CD4-positive, alpha-beta T cell treated with Interleukin-4 for 1 hour (primary cell): Measurements from ENCODE around the gene SETD7.

Source experiments
- DNase-seq, 2 donors: peaks; one replicate each; pipeline ENCODE4 v3.0.0-alpha.2; 2020 to 2022

The SETD7 gene

DNA sequence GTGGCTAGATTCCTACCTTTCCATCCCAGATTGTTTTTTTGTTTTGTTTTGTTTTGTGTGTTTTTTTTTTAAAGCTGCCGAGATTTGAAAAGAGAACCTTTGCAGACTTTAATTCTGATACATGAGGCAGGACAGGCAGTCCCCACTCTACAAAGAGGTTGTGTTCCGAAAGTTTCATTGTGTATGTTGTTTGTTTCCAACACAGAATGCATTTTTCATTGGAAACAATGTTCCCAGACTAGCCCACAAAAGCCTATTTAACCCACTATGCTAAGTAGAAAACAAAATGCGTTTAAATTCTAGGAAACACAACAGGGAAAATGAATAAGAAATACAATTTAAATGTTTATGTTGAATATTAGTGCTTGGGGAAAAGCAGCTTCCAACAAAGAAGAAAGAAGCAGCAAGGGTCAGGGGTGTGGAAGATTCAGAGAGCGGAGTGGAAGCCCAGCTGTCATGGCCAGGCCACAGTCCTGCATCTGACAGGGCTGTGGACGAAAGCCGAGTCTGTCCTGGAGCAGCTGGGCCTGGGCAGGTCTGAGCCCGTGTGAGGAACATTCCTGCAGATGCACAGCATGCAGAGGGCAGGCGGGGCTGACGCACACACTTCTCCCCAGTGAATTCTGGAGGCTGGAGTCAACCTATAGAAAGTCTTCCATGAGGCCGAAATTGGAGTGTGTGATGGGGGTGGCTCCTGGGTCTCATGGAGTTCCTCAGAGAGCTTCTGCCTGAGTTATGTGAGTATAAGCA, 12.4 kb upstream of the SETD7 start:
- no peak for DNase-seq

DNA sequence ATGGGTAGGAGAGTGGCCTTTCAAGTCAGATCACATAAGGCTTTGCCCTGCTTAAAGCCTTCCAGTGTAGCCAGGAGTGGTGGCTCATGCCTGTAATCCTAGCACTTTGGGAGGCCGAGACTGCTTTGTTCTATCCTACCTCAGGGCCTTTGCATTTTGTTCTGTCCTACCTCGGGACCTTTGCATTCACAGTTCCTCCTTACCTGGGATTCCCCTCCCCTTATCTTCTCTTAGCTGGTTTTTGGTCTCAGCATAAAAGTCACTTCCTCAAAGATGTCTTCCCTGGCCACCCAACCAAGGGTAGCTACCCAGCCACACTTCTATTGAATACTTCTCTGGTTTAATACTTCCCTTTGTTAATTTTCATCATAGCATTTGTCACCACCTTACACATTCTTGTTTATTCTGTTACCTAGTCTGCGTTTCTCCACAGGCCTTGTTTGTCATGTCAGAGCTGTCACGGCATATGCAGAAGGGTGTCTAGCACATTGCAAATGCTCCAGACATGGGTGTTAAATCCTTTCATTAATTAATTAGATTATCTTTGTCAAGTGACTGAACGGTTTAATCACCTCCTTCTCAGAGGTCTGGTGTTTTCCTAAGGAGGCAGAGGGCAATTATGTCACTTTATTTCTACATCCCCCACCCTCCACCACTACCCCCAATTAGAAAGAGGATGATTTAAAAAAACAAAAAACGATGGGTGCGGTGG, 11.3 kb upstream of the SETD7 start:
- no peak for DNase-seq

DNA sequence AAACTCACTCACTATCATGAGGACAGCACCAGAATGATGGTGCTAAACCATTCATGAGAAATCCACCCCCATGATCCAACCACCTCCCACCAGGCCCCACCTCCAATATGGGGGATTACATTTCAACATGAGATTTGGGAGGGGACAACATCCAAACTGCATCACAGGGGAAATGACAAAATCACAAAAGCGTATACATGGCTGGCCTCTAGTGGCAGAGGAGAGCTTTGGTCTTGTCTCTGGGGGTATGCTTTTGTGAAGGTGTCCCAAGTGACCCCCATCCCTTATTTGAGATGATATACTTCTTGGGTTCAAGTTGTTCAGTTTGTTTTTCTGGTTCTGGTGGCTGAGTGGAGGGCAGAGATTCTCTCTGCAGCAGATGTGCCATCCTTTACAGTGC, 8.5 kb upstream of the SETD7 start:
- DNase-seq = peak in 1 of 2 donors; percentile 19

DNA sequence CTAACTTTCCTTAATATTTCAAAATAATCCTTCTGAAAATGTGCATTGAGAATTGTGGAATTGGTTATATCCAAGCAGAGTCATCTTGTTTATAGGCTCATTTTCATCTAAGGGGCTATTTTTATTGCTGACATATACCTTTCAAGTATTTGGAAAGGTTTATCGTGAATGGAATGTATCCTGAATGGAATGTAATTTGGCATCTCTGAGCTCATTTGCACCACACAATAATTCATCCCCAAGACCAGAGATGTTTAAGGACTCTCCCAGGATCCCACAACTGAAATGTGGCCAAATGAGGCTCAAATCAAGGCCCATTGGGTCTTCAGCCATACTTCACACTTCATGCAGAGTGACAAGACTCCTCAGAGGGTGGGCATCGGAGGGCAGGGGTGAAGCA, 7.5 kb upstream of the SETD7 start:
- DNase-seq = no peak

DNA sequence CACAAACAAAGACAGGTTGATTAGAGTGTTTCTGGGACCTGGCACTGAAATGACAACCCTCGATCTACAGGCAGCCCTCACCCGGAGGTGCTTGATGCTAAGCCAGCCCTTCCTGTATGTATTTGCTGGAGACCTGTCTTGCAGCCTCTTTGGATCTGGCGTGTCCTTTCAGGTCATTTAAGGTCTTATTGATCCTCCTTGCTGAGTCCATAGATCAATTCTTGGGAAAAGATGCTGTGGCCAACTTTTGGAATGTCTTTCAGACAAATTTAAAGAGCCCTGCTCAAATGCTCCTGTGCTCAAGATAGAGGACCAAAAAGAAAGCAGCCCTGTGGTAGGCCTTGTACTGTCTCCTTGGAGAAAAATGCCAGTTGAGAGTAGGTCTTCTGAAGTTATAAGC, 6.8 kb upstream of the SETD7 start:
- DNase-seq = no peak

DNA sequence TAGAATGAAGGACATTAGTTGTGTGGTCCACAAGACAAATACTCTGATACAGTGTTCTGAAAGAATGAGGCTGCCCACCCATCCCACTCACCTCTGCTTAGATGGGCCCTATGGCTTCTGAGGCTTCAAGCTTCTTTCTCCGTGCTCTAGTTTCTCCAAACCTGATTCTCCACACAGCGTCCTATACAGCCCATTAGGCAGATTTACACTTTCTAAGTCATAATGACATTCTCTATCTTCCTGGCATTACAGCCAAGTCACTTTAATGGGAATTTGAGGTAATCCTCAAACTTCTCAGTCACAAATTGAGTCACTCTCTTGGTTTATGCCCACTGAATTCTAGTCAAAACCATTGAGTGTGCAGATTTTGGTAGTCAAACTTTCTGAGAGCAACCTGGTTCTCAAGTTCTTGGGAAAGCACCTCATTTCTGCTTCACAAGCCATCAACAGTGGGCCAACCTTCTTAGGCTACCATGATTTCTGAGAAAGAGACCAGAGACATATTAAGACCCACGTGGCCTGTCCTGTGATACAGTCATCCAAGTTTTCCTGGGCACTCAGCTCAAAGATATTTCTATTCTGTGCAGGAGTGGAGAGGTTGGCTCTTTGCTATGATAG, 6.2 kb upstream of the SETD7 start:
- no peak for DNase-seq

DNA sequence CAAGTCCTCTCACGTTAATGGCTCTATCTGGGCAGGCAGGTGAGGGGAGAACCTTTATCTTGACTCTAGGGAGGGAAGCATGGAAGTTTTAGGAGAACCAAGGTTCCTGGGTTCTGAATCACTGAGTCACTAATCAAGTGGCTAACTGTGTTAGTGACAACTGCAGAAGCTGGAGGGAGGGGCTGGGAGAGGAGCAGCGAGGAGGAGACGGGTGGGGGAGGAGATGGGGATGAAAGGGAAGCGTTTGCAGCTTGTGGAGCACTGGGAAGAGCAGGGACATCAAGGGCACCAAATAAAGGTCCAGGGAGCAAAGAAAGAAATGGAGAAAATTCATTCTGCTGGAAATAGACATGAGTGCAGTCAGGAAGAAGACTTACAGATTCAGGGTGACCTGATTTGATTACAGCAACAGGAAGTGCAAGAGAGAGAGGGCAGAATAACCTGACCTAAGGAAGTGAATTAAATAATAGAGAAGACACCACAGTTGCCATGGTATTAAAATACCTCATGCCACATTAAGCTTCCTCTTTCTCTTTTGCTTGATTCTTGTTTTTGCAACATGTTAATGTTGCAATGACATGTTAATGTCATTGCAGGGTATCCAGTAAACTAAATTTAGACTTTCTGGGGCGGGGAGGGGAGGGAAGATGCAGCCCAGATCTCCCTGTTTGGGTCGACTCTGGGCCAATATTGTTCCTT, 4.5 kb upstream of the SETD7 start:
- peak; percentile 46 to 74 for DNase-seq

DNA sequence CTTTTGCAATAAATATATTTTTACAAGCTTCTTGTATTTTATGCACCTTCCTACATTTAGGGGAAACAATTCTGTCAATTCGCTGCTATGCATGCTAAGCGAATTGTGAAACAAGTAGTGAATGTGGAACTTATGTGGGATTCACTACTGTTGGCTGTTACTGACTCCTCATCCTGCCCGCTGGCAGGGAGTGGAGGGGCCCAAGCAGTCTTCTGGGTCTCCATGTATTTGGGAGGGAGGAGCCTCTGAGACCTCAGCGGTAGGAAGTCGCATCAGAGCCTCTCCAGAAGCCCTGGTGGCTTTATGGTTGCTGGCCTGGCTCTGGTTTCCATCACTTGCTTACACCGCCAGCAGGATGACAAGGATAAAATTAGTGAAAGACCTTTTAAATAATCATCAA, 3.7 kb upstream of the SETD7 start:
- DNase-seq = no peak

DNA sequence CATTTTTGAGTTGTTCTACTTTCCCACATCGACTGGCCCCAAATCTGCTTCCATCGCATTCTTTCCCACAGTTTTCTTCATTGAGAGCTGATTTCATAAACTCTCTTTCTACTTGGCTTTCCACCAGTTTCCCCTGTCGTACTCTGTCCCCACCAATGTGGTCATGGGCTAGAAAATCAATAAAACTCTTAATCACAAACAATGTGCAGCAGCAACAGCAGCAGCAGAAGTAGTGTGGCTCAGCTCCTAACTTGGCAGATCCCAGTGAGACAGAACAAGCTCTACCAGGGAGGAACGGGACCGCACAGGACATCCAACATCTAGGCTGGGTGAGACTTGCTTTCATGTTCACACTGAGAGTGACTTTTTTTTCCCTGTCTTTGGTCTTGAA, 3.1 kb upstream of the SETD7 start:
- no peak for DNase-seq

DNA sequence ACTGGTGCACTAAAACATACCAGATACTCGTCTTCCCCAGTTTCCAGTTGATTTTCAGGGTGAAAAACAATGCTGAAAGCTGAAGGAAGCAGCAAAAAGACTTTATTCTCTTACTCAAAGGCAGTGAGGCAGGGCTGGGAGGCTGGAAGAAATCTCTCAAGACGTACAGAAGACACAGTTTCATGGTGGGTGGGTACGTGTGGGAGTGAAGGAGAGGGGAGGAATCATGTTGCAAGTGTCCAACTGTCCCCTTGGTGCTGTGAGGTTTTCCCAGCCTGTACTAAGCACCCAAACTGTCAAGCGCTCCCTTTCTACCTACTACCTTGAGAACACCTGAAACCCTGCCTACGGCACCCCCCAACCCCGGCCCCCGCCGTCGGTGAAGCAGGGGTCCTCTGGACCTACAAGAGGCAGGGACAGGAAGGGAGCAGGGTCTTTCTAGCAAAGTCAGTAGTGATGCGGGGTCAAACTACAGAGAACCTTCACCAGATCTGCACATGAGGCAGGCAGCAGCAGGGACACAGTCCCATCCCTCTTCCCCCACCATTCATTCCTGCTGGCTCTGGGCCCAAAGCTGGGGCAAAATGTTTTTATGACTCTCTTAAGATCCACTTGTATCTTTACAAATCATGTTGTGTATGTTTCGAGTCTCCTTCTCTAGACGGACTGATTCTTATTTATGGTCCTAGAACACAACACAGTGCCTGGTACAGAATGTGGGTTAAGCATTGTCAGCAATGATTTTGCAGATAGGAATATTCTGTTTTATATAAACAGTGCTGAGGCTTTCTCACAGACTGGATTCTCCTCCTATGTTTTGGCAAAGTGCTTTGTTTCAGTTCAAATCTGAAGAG, 2.4 kb upstream of the SETD7 start:
- no peak for DNase-seq

DNA sequence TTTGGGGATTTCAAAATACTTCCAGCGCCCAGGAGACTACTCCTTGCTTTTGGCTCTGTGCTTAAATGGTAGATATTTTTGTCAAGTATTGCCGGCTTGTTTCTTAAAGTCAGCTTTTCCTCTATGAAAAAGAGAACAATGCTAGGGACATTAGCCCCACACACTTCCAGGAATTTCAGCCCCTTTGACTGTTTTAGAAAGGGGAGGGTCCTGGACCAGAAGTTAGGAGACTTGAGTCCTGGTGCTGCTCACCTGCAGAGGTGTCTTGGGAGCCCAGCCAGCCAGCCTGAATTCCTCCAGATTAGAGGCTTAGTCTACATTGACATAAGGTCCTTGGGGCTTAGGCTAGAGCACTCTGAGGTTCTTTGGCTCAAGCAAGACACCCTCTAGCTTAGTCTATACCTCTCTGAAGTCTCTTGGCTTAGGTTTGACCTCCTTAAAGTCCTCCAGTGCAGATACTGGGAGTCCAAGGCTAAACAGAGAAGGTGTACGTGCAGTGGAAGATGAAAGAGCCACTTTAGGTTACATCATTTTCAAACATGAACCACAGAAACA, 1.6 kb upstream of the SETD7 start:
- no peak for DNase-seq

DNA sequence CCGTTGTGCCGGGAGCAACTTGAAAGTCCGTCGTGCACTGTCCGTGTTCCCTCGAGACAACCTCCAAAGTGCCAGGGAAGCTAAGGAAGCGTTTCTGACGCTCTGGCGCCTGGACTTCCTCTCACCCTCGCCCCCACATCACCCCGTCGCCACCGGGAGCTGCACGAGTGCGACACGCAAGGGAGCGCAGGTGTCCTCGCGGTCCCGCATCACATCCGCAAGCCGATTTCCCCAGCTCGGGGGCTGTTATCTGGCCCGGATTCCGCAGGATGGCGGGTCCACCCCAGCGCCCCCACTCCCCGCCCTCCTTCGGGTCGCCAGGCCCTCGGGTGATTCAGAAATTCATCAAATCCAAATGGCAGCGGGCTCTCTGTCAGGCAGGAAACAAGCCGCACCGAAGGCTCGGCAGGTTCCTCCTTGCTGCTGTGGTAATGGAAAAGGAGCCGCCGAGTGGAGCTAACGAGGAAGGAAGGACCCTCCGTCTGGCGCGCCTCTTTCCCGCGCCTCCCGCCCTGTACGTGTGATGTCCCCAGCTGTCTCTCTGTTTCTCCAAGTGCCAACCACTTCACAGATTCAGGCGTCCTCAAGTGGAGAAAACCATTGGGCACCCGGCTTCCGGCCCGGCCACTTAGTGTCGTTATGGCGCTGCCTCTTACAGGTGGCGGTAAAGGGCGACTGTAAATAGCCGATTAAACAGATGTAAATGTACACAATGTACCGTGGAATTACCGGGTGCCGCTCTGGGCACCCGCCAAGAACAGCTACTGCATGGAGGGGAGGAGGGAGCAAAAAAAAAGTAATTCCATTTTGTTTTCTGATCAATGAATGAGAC, 921 bp upstream of the SETD7 start:
- DNase-seq = peak; percentile 67 to 70

DNA sequence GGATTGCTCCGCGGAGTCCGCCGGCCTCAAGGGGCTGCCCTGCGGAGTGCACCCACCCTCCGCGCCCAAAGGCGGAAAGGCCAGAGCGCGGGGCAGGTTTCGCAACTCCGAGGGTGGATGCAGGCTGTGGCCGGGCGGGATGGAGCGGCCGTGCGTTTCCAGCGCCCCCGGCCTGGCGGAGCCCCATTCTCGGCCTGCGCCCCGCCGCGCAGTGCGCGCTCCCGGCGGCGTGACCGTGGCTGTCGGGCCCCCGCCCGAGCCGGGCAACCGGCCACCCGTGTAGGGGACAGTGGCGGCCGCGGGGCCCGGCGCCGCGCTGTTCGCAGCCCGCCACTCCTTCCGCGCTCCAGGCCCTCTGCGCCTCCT, 331 bp downstream of the SETD7 start:
- DNase-seq = no peak

DNA sequence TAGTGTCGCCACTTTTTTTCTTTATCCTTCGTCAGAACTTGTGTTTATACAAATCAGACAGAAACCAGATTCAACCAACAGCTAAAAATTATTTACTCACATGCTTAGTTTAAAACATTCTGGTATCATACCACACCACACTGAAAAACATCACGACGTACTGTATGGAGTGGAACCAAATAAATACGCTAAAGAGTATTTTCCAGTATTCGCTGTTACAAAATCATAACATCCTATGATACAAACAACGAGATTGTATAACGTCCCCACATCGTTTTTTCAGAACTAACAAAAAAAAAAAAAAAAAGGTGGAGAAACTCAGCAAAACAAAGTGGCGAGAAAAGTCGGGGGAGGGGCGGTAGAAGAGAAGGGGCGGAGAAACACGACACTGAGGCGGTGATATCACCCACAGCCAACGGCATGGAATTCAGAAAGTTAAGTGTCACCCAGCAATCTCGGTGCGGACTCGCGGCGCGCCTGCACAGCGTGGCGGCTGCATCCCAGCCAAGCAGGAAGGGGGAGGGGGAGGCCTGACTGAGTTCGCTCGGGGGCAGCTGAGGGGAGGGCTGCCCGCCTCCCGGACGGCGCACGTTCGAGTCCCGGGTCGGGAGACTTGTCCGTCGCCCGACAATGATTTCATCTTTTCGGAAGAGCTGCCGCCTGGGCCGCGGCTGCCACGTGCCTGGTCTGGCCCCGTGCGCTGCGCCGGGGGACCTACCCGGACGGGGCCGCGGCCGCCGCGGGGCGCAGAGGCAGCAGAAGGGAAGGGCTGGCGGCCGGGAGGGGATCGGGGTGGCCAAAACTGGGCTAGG, 920 bp downstream of the SETD7 start:
- peak; percentile 91 to 92 for DNase-seq

DNA sequence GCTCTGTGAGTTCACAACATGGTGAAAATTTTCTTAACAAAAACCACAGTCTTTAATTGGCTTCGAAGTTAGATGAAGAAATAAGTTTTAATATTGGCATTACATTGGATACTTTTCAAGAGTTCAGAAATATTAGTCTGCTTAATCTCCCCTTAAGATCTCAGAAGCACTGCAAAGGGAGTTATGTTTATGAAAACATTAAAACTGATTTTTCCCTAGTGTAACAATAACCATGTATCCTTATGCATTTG, 1.5 kb downstream of the SETD7 start:
- DNase-seq = no peak

DNA sequence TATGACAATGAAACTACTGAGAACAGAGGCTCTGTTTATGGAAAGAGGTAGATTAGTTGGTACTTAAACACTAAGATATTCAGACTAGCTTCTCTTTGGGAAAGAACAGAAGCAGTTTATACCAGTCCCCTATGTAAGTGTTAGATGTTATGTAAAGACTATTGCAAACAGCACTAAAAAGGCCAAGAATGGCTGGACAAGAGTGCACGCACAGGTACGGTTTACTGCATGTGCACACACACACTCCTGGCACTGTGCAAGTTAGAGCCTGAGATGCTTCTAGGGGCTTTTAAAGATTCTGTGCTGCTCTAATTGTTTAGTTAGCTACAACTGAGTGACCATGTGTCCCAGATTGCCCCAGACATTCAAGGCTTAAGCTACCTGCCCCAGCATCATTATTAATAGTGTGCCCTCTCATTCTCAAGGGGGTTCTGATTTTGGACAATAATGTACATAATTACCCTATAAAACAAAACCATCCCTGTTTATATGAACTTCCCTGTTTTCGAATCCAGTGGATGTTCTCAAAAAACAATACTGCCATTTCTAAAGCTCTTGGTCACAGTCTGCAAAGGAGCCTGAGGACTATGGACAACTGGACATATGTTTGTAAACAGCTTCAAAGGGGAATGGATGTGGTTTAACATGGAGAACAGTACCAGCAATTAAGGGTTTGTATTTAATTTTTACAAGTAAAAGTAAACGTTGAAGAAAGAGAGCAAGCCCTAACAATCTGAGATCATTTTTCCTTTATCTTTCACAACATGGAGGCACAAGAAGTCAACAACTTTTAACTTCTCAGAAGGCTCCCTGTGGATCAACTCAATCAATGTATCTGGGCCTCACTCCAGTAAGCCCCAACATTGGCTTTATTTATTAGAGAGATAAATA, 2.0 kb downstream of the SETD7 start:
- no peak for DNase-seq

DNA sequence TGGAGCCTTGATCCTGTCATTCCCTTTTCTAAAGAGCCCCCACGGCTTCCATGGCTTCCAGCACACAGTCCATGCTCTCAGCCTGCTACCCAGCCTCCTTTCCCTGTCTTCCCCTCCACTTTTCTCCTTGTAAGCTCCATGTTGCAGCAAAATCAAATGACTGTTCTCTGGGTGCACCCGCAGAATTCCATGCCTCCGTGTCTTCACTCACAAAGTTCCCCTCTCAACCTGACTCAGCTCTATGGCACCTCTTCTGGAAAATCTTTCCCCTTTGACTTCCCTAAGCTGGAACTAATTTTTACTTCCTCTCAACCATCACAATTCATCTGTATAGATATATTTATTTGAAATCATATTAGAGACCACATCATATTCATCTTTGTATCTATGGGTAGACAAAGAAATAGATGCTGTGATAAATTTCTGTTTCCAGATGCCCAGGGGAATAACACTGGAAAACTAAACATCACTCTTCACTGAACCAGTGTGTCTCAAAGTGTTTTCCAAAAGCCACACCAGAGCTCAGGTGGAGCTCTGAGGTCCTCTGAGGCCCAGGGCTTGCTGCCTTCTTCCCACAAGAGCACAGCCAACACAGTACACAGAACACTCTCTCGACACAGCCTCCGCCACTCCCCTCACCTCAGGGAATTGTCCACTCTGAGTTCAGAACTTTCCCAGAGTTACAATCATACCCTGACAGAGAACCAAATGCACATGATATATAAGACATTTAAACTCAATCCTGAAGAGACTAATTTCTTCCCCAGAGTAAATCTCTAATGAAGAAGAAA, 3.3 kb downstream of the SETD7 start:
- DNase-seq = no peak

DNA sequence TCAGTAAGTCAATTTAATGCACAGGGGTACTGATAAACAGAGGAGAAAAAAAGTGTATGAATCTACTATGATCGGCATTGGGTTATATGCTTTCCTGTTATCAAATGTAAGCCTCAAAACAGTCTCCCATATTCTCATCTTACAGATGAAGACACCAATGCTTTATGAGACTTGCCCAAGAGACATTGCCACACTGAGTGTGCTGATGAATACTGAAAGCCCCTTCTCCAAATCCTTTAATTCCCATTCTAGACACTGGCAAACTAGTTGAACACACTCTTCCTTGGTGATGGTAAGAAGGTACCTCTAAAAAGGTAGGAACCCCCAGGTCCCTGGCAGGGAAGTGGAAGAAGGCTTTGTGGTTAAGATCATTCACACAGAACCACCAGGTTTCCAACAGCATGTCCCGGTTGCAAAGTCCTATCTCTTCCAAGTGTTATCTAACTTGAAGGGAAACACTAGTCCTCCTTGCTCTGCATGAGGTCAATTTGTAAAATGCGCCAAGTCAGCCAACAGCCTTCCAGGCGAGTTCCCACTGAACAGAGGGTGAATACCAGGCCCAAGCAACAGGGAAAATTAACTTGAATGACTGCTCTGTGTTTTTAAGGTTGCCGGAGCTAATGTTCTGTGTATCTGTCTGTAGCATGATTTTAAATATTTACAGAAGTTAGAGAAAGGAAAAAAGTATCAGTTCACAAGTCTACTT, 5.1 kb downstream of the SETD7 start:
- DNase-seq = no peak
